Smooth muscle cell of the coronary artery (primary cell): Measurements from ENCODE around the gene OR4P4. TPM values are rescaled to one million over a fixed set of nuclear protein-coding genes. Genes with fewer than 3 reads are reported as not detected.

Source experiments
- total RNA-seq: library from RNA; depleted of rRNA; stranded (reverse); fragments of >200 nt; gene quantifications from 2 replicates; pipeline ENCODE4 v1.2.3, GENCODE V29; 2014; ENCODE audit warnings: low replicate concordance

Gene OR4P4
- not detected in 2 replicates for total RNA-seq

GRCh38 chr11:55634813-55635212 lies at the start of gene OR4P4:
OR4P4 (plus strand) TSS chr11:55635113.

GRCh38 chr11:55607545-55607944 lies 27.4 kb upstream of the OR4P4 start, which contains the start of gene OR4C11:
OR4C11 (minus strand) TSS chr11:55607645; CDS start chr11:55604373, 3,272 bp downstream.

GRCh38 chr11:55648027-55648426 lies 13.1 kb downstream of the OR4P4 start, which contains the start of gene OR4S2:
OR4S2 (plus strand) TSS chr11:55648327; CDS start chr11:55650904, 2,577 bp downstream.

GRCh38 chr11:55661901-55662300 lies 27.0 kb downstream of the OR4P4 start, which contains the start of gene OR4C6:
OR4C6 (plus strand) TSS chr11:55662201; CDS start chr11:55665167, 2,966 bp downstream.

Other genes starting within 250 kb of the OR4P4 start
- gene OR4C15, start 80.6 kb upstream of the OR4P4 start, total RNA-seq, result not detected in 2 replicates
- not detected in 2 replicates for gene OR4C16, start 63.0 kb upstream of the OR4P4 start, total RNA-seq
- under 0.01 TPM in 1 of 2 replicates, not detected in the other for gene OR4C11, start 27.5 kb upstream of the OR4P4 start, total RNA-seq
- not detected in 2 replicates for gene OR4S2, start 13.2 kb downstream of the OR4P4 start, total RNA-seq
- gene OR4C6, start 27.1 kb downstream of the OR4P4 start, total RNA-seq, result not detected in 2 replicates
- gene OR5D13, start 138.3 kb downstream of the OR4P4 start, total RNA-seq, result not detected in 2 replicates
- gene OR5D14, start 160.4 kb downstream of the OR4P4 start, total RNA-seq, result not detected in 2 replicates
- not detected in 2 replicates for gene OR5L1, start 176.3 kb downstream of the OR4P4 start, total RNA-seq
- gene OR5D18, start 184.5 kb downstream of the OR4P4 start, total RNA-seq, result not detected in 2 replicates
- not detected in 2 replicates for gene OR5L2, start 192.1 kb downstream of the OR4P4 start, total RNA-seq
- gene OR5D16, start 203.6 kb downstream of the OR4P4 start, total RNA-seq, result not detected in 2 replicates
- gene TRIM51, start 248.2 kb downstream of the OR4P4 start, total RNA-seq, result not detected in 2 replicates